ENCODE results near the gene CYP4F22.

CYP4F22 gene

GRCh38 chr19:15555021-15555420, 46.7 kb downstream of the CYP4F22 start:
- Histone ChIP-seq H3K4me2 (ENCODE audit: low read depth, low read length) (no peak overlapping the region), H3K4me3 (ENCODE audit: low read length) (no peak overlapping the region), H3K27me3 (replicated peaks; ENCODE audit: insufficient read depth, low read length) (peaks cover 44% of the 10 kb centered on the region), H3K9me3 (replicated peaks; ENCODE audit: insufficient read depth, low read length) (no peaks in the 10 kb centered on the region), H3K9me2 (replicated peaks; ENCODE audit: insufficient read depth, low read length) (no peaks in the 10 kb centered on the region), H3F3A (ENCODE audit: insufficient read depth, low read length) (no peaks in the 10 kb centered on the region), H3K4me1 (ENCODE audit: low read length) (peaks cover 9% of the 10 kb centered on the region; the same call in 1 of the 2 replicates), H2AFZ (ENCODE audit: low read length) (no peak overlapping the region), H3K9ac (ENCODE audit: low read length) (no peak overlapping the region), H3K36me3 (replicated peaks; ENCODE audit: insufficient read depth, low read length) (no peaks in the 10 kb centered on the region), H4K20me1 (ENCODE audit: insufficient read depth, low read length) (no peaks in the 10 kb centered on the region), H3K27ac (ENCODE audit: low read length) (no peak overlapping the region), H3K79me2 (ENCODE audit: low read length) (no peaks in the 10 kb centered on the region)
- no peak for DNase-seq
- TF ChIP-seq EZH2phosphoT487 (IDR thresholded peaks at IDR 0.05; ENCODE audit: low read length): no peak

GRCh38 chr19:15555759-15556633, 47.7 kb downstream of the CYP4F22 start:
- TF ChIP-seq CTCF (IDR thresholded peaks at IDR 0.05; ENCODE audit: low read length) (peak; percentile 72), EZH2 (optimal IDR thresholded peaks at IDR 0.05; ENCODE audit: low read depth, low read length) (no peak)
- peak; percentile 93 for DNase-seq
- H3K9ac ChIP-seq (ENCODE audit: low read length): no peak overlapping the region; the same call in 1 of the 2 replicates
- H3K4me2 ChIP-seq (ENCODE audit: low read depth, low read length): peak overlapping the region; percentile 97
- H3F3A ChIP-seq (ENCODE audit: insufficient read depth, low read length): no peaks in the 10 kb centered on the region
- no peaks in the 10 kb centered on the region for H3K9me3 ChIP-seq (replicated peaks; ENCODE audit: insufficient read depth, low read length)
- no peaks in the 10 kb centered on the region for H3K79me2 ChIP-seq (ENCODE audit: low read length)
- peaks cover 7% of the 10 kb centered on the region; the same call in 1 of the 2 replicates for H3K4me1 ChIP-seq (ENCODE audit: low read length)
- no peak overlapping the region for H3K27ac ChIP-seq (ENCODE audit: low read length)
- peak overlapping the region; percentile 62 for H3K4me3 ChIP-seq (ENCODE audit: low read length)
- no peaks in the 10 kb centered on the region for H3K9me2 ChIP-seq (replicated peaks; ENCODE audit: insufficient read depth, low read length)
- no peaks in the 10 kb centered on the region for H3K36me3 ChIP-seq (replicated peaks; ENCODE audit: insufficient read depth, low read length)
- peaks cover 54% of the 10 kb centered on the region for H3K27me3 ChIP-seq (replicated peaks; ENCODE audit: insufficient read depth, low read length)
- H4K20me1 ChIP-seq (ENCODE audit: insufficient read depth, low read length): no peaks in the 10 kb centered on the region
- H2AFZ ChIP-seq (ENCODE audit: low read length): peak overlapping the region; percentile 95

- peak overlapping the region; percentile 95 for H2AFZ ChIP-seq (ENCODE audit: low read length)
- H3K4me3 ChIP-seq (ENCODE audit: low read length): no peak overlapping the region
- H3K9me3 ChIP-seq (replicated peaks; ENCODE audit: insufficient read depth, low read length): no peaks in the 10 kb centered on the region
- DNase-seq: no peak
- H3K9me2 ChIP-seq (replicated peaks; ENCODE audit: insufficient read depth, low read length): no peaks in the 10 kb centered on the region
- H3K9ac ChIP-seq (ENCODE audit: low read length): no peak overlapping the region
- H3K4me2 ChIP-seq (ENCODE audit: low read depth, low read length): peak overlapping the region; percentile 97
- H4K20me1 ChIP-seq (ENCODE audit: insufficient read depth, low read length): no peaks in the 10 kb centered on the region
- H3K79me2 ChIP-seq (ENCODE audit: low read length): no peaks in the 10 kb centered on the region
- H3K36me3 ChIP-seq (replicated peaks; ENCODE audit: insufficient read depth, low read length): no peaks in the 10 kb centered on the region
- no peak overlapping the region for H3K27ac ChIP-seq (ENCODE audit: low read length)
- H3K4me1 ChIP-seq (ENCODE audit: low read length): peaks cover 3% of the 10 kb centered on the region; the same call in 1 of the 2 replicates
- TF ChIP-seq EZH2 (optimal IDR thresholded peaks at IDR 0.05; ENCODE audit: low read depth, low read length) (no peak), CTCF (IDR thresholded peaks at IDR 0.05; ENCODE audit: low read length) (no peak), EZH2phosphoT487 (IDR thresholded peaks at IDR 0.05; ENCODE audit: low read length) (no peak)
- peaks cover 55% of the 10 kb centered on the region for H3K27me3 ChIP-seq (replicated peaks; ENCODE audit: insufficient read depth, low read length)
- H3F3A ChIP-seq (ENCODE audit: insufficient read depth, low read length): no peaks in the 10 kb centered on the region
Measured at GRCh38 chr19:15556634-15557181, 48.4 kb downstream of the CYP4F22 start.
